CD8-positive, alpha-beta memory T cell (primary cell): ENCODE measurements around the gene FOXP2. TPM values are rescaled to one million over a fixed set of nuclear protein-coding genes. Genes with fewer than 3 reads are reported as not detected.
"Not testable (repeated sequence)": the region's sequence is repeated elsewhere in the genome, so short reads cannot be mapped to it uniquely, and the experiment has no call there.

Experiments used
- CTCF ChIA-PET: fragments of 350-600 bp; sonication (Branson Sonifier 250); formaldehyde crosslinking; loops from one replicate; lab custom pipeline; 2021; ENCODE audit warnings: antibody characterized with exemption; lab: Charles Lee
- POLR2A ChIA-PET: fragments of 350-600 bp; sonication (Branson Sonifier 250); formaldehyde crosslinking; loops from one replicate; lab custom pipeline; 2021; ENCODE audit warnings: antibody characterized with exemption; lab: Charles Lee
- DNase-seq, 5 donors: peaks; one replicate each; pipeline versions ENCODE4 v3.0.0 to v3.0.0-alpha.2; 2020 to 2022; ENCODE audit warnings: mixed read lengths in 1 of 5
- H3K27ac ChIP-seq: one replicate; pipeline ENCODE4 v1.7.0; 2013; ENCODE audit warnings: low read depth, mild to moderate bottlenecking, low read length, moderate library complexity
- H3K27me3 ChIP-seq: 2 replicates; pipeline ENCODE4 v1.7.0; 2013; ENCODE audit warnings: low read length, mild to moderate bottlenecking; ENCODE audit not compliant: insufficient read depth, poor library complexity, severe bottlenecking
- H3K36me3 ChIP-seq: 2 replicates; pipeline ENCODE4 v1.7.0; 2013; ENCODE audit warnings: mild to moderate bottlenecking, low read length, moderate library complexity; ENCODE audit not compliant: insufficient read depth
- H3K4me1 ChIP-seq: 2 replicates; pipeline ENCODE4 v1.7.0; 2013; ENCODE audit warnings: mild to moderate bottlenecking, low read length, moderate library complexity; ENCODE audit not compliant: insufficient read depth
- H3K4me3 ChIP-seq: 2 replicates; pipeline ENCODE4 v1.7.0; 2013; ENCODE audit warnings: mild to moderate bottlenecking, low read length
- H3K9me3 ChIP-seq: 2 replicates; pipeline ENCODE4 v1.7.0; 2013; ENCODE audit warnings: mild to moderate bottlenecking, low read length
- H3K27ac Mint-ChIP-seq, 8 donors: one replicate each; pipeline ENCODE4 v1.8.0; 2020 to 2021; ENCODE audit warnings: mixed read lengths in 8 of 8, mild to moderate bottlenecking in 6 of 8, inconsistent platforms in 3 of 8, moderate library complexity in 3 of 8
- H3K27me3 Mint-ChIP-seq, 2 donors: one replicate each; pipeline ENCODE4 v1.8.0; 2020 to 2021; ENCODE audit warnings: mixed read lengths in 2 of 2, mild to moderate bottlenecking in 1 of 2, moderate library complexity in 1 of 2
- H3K36me3 Mint-ChIP-seq, 3 donors: one replicate each; pipeline ENCODE4 v1.8.0; 2020 to 2021; ENCODE audit warnings: mixed read lengths in 3 of 3, inconsistent platforms in 1 of 3, mild to moderate bottlenecking in 1 of 3
- H3K4me1 Mint-ChIP-seq, 3 donors: one replicate each; pipeline ENCODE4 v1.8.0; 2020 to 2021; ENCODE audit warnings: mixed read lengths in 3 of 3, inconsistent platforms in 1 of 3, mild to moderate bottlenecking in 1 of 3
- H3K4me3 Mint-ChIP-seq, 7 donors: one replicate each; pipeline ENCODE4 v1.8.0; 2020 to 2021; ENCODE audit warnings: mixed read lengths in 7 of 7, mild to moderate bottlenecking in 6 of 7, moderate library complexity in 4 of 7, inconsistent platforms in 2 of 7
- H3K9me3 Mint-ChIP-seq, 5 donors: one replicate each; pipeline ENCODE4 v1.8.0; 2020 to 2022; ENCODE audit warnings: mixed read lengths in 5 of 5, mild to moderate bottlenecking in 3 of 5, moderate library complexity in 2 of 5, inconsistent platforms in 1 of 5
- polyA plus RNA-seq: library from polyadenylated mRNA; unstranded; fragments of 300-500 nt; fragmentation: Illumina TruSeq; gene quantifications from one replicate; pipeline ENCODE4 v1.2.3, GENCODE V29; 2021
- total RNA-seq, 2 experiments: library from RNA; stranded (reverse); gene quantifications; one replicate each; pipeline ENCODE4 v1.2.3, GENCODE V29; 2021

Gene FOXP2
- total and polyA plus RNA-seq, 3 experiments from 2014 or later, result not detected

- no peak overlapping the region for H3K27ac Mint-ChIP-seq
- H3K4me1 ChIP-seq, result no peaks in the 10 kb centered on the region
- no peaks in the 10 kb centered on the region for H3K36me3 ChIP-seq
- ChIA-PET POLR2A (no interaction called here), CTCF (no interaction called here)
- no peaks in the 10 kb centered on the region for H3K36me3 Mint-ChIP-seq
- no peaks in the 10 kb centered on the region for H3K27me3 Mint-ChIP-seq
- no peaks in the 10 kb centered on the region for H3K4me1 Mint-ChIP-seq
- H3K27ac ChIP-seq, result no peak overlapping the region
- no peak for DNase-seq
- H3K9me3 ChIP-seq, result no peaks in the 10 kb centered on the region
- no peak overlapping the region for H3K4me3 ChIP-seq
- no peaks in the 10 kb centered on the region for H3K27me3 ChIP-seq
- peaks cover 5 to 10% (median 8%) of the 10 kb centered on the region in 5 donors for H3K9me3 Mint-ChIP-seq
- H3K4me3 Mint-ChIP-seq, result no peak overlapping the region
Observed at GRCh38 chr7:114488696-114489095, 74.1 kb downstream of the FOXP2 start.

- H3K4me1 Mint-ChIP-seq, H3K9me3 ChIP-seq, H3K9me3 Mint-ChIP-seq, H3K4me1 ChIP-seq, H3K27me3 ChIP-seq, H3K27ac Mint-ChIP-seq, POLR2A ChIA-PET, H3K4me3 Mint-ChIP-seq, H3K36me3 ChIP-seq, H3K36me3 Mint-ChIP-seq, H3K27me3 Mint-ChIP-seq, DNase-seq, H3K27ac ChIP-seq, H3K4me3 ChIP-seq, CTCF ChIA-PET: not testable (repeated sequence)
Observed at GRCh38 chr7:114497491-114497890, 82.9 kb downstream of the FOXP2 start.

GRCh38 chr7:114502454-114503254 is 88.0 kb downstream of the FOXP2 start:
- Mint-ChIP-seq H3K36me3 (no peaks in the 10 kb centered on the region), H3K4me1 (no peaks in the 10 kb centered on the region), H3K4me3 (no peak overlapping the region), H3K27ac (no peak overlapping the region), H3K9me3 (no peaks in the 10 kb centered on the region), H3K27me3 (no peaks in the 10 kb centered on the region)
- POLR2A ChIA-PET, result no interaction called here
- Histone ChIP-seq H3K36me3 (no peaks in the 10 kb centered on the region), H3K4me1 (no peaks in the 10 kb centered on the region), H3K27ac (no peak overlapping the region), H3K27me3 (no peaks in the 10 kb centered on the region), H3K4me3 (no peak overlapping the region), H3K9me3 (no peaks in the 10 kb centered on the region)
- no peak for DNase-seq
- CTCF ChIA-PET, result no interaction called here

- no peaks in the 10 kb centered on the region for H3K4me1 Mint-ChIP-seq
- Histone ChIP-seq H3K27ac (no peak overlapping the region), H3K36me3 (no peaks in the 10 kb centered on the region), H3K9me3 (no peaks in the 10 kb centered on the region), H3K27me3 (no peaks in the 10 kb centered on the region), H3K4me1 (no peaks in the 10 kb centered on the region), H3K4me3 (no peak overlapping the region)
- no peak overlapping the region for H3K4me3 Mint-ChIP-seq
- H3K36me3 Mint-ChIP-seq, result no peaks in the 10 kb centered on the region
- no peaks in the 10 kb centered on the region for H3K27me3 Mint-ChIP-seq
- no peak overlapping the region for H3K27ac Mint-ChIP-seq
- no peaks in the 10 kb centered on the region for H3K9me3 Mint-ChIP-seq
- POLR2A ChIA-PET, result no interaction called here
- DNase-seq, result no peak
- CTCF ChIA-PET, result no interaction called here
Observed at GRCh38 chr7:114504586-114504985, 90.0 kb downstream of the FOXP2 start.

- Mint-ChIP-seq H3K27me3 (no peaks in the 10 kb centered on the region), H3K27ac (no peak overlapping the region), H3K4me1 (no peaks in the 10 kb centered on the region), H3K4me3 (no peak overlapping the region), H3K36me3 (no peaks in the 10 kb centered on the region), H3K9me3 (no peaks in the 10 kb centered on the region)
- H3K27ac ChIP-seq, result no peak overlapping the region
- H3K9me3 ChIP-seq, result no peaks in the 10 kb centered on the region
- no peaks in the 10 kb centered on the region for H3K4me1 ChIP-seq
- CTCF ChIA-PET, result no interaction called here
- no peak overlapping the region for H3K4me3 ChIP-seq
- no peaks in the 10 kb centered on the region for H3K36me3 ChIP-seq
- no peak for DNase-seq
- no peaks in the 10 kb centered on the region for H3K27me3 ChIP-seq
- POLR2A ChIA-PET, result no interaction called here
Observed at GRCh38 chr7:114507381-114507780, 92.8 kb downstream of the FOXP2 start.

GRCh38 chr7:114508086-114508485 is 93.5 kb downstream of the FOXP2 start:
- H3K4me1 Mint-ChIP-seq, result no peaks in the 10 kb centered on the region
- no peak overlapping the region for H3K4me3 ChIP-seq
- H3K4me1 ChIP-seq, result no peaks in the 10 kb centered on the region
- H3K27ac ChIP-seq, result no peak overlapping the region
- H3K27me3 ChIP-seq, result no peaks in the 10 kb centered on the region
- POLR2A ChIA-PET, result no interaction called here
- H3K27me3 Mint-ChIP-seq, result no peaks in the 10 kb centered on the region
- CTCF ChIA-PET, result no interaction called here
- no peaks in the 10 kb centered on the region for H3K9me3 Mint-ChIP-seq
- H3K9me3 ChIP-seq, result no peaks in the 10 kb centered on the region
- no peak overlapping the region for H3K4me3 Mint-ChIP-seq
- no peaks in the 10 kb centered on the region for H3K36me3 ChIP-seq
- no peak overlapping the region for H3K27ac Mint-ChIP-seq
- H3K36me3 Mint-ChIP-seq, result no peaks in the 10 kb centered on the region
- DNase-seq, result no peak

- DNase-seq, H3K4me3 Mint-ChIP-seq, H3K4me3 ChIP-seq, POLR2A ChIA-PET, H3K36me3 Mint-ChIP-seq, H3K27me3 Mint-ChIP-seq, H3K9me3 Mint-ChIP-seq, CTCF ChIA-PET, H3K27ac ChIP-seq, H3K9me3 ChIP-seq, H3K4me1 Mint-ChIP-seq, H3K36me3 ChIP-seq, H3K27me3 ChIP-seq, H3K4me1 ChIP-seq, H3K27ac Mint-ChIP-seq: not testable (repeated sequence)
Observed at GRCh38 chr7:114510824-114511223, 96.2 kb downstream of the FOXP2 start.

GRCh38 chr7:114519240-114519639 is 104.6 kb downstream of the FOXP2 start:
- Histone ChIP-seq H3K27me3 (no peaks in the 10 kb centered on the region), H3K4me1 (no peaks in the 10 kb centered on the region), H3K36me3 (no peaks in the 10 kb centered on the region), H3K4me3 (no peak overlapping the region), H3K27ac (no peak overlapping the region), H3K9me3 (no peaks in the 10 kb centered on the region)
- H3K4me3 Mint-ChIP-seq, result no peak overlapping the region
- peaks cover 0 to 2% (median 2%) of the 10 kb centered on the region in 5 donors for H3K9me3 Mint-ChIP-seq
- POLR2A ChIA-PET, result no interaction called here
- no peaks in the 10 kb centered on the region for H3K27me3 Mint-ChIP-seq
- no peaks in the 10 kb centered on the region for H3K4me1 Mint-ChIP-seq
- DNase-seq, result no peak
- H3K36me3 Mint-ChIP-seq, result no peaks in the 10 kb centered on the region
- CTCF ChIA-PET, result no interaction called here
- no peak overlapping the region for H3K27ac Mint-ChIP-seq
